ENCODE measurements around the gene PRR29. TPM values are rescaled to one million over a fixed set of nuclear protein-coding genes. Genes with fewer than 3 reads are reported as not detected.

The PRR29 gene
- polyA plus RNA-seq, 1 donor from 2014 or later, result 2.8 TPM

GRCh38 chr17:63949576-63950250 is 48.4 kb upstream of the PRR29 start:
- Histone ChIP-seq H3K79me2 (replicated peaks; ENCODE audit: insufficient read depth, low read length) (no peaks in the 10 kb centered on the region), H4K20me1 (ENCODE audit: insufficient read depth) (no peaks in the 10 kb centered on the region), H3K36me3 (ENCODE audit: insufficient read depth, low read length) (no peaks in the 10 kb centered on the region), H3K9ac (ENCODE audit: low read length) (no peak overlapping the region), H3F3A (ENCODE audit: insufficient read depth, low read length, poor library complexity, severe bottlenecking) (no peaks in the 10 kb centered on the region), H3K9me3 (ENCODE audit: low read length) (no peaks in the 10 kb centered on the region), H2AFZ (ENCODE audit: low read depth, low read length) (no peak overlapping the region), H3K27ac (ENCODE audit: low read length) (no peak overlapping the region), H3K27me3 (ENCODE audit: insufficient read depth, low read depth, low read length) (no peaks in the 10 kb centered on the region), H3K4me2 (ENCODE audit: low read length) (no peak overlapping the region), H3K9me2 (ENCODE audit: insufficient read depth, low read length) (no peaks in the 10 kb centered on the region), H3K4me3 (ENCODE audit: low read length) (no peak overlapping the region)
- TF ChIP-seq CTCF (IDR thresholded peaks at IDR 0.05; ENCODE audit: poor library complexity, severe bottlenecking), result no peak
- TF ChIP-seq MXI1 (conservative IDR thresholded peaks at IDR 0.05; ENCODE audit: poor library complexity, severe bottlenecking), result no peak
- no peak for TF ChIP-seq POLR2AphosphoS5 (IDR thresholded peaks at IDR 0.05)
- no peak for TF ChIP-seq REST (IDR thresholded peaks at IDR 0.05; ENCODE audit: borderline replicate concordance)

DNA sequence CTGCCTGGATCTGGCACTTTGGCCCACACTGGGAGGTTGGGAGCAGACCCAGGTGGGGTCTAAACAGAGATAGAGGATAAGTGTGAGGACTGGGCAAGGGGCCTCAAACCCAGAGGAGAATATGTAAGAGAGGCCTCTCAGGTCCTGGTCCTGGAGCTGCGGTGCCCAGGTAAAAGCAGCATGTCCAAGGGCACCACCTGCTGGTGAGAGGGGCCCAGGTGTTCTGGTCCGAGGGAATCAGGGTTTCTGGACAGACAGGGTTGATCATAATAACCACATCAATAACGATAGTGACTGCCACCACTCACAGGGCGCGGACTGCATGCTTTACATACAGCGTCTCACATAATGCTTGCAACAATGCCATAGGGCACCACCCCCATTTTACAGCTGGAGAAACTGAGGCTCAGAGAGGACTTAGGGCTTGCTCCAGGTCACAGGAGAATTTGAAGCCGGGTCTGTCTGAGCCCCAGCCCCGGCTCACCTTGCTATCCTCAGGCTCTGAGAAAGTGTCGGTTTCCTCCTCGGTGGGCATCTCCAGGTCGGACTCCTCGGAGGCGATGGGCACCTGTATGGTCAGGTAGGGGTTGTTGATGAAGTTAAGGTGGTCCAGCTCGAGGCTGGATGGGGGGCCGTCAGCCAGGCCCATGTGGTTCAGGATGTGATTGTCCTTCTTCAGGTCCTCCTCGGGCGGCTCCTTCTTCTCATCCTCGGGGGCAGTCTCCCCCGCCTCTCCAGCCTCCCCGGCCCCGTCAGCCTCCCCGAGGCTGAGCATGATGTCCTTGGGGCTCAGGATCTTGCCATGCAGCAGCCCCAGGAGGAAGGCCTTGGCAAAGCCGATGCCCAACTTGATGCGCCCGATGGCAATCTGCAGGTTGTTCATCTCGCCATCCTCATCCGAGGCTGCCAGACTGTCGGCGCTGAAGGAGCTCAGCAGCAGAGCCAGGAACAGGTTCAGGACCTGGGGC is 46.9 kb upstream of the PRR29 start:
- H3K27ac ChIP-seq (ENCODE audit: low read length), result no peak overlapping the region
- no peaks in the 10 kb centered on the region for H3F3A ChIP-seq (ENCODE audit: insufficient read depth, low read length, poor library complexity, severe bottlenecking)
- H3K4me2 ChIP-seq (ENCODE audit: low read length), result no peak overlapping the region
- H3K4me3 ChIP-seq (ENCODE audit: low read length), result no peak overlapping the region
- no peaks in the 10 kb centered on the region for H3K36me3 ChIP-seq (ENCODE audit: insufficient read depth, low read length)
- H3K9ac ChIP-seq (ENCODE audit: low read length), result no peak overlapping the region
- no peaks in the 10 kb centered on the region for H4K20me1 ChIP-seq (ENCODE audit: insufficient read depth)
- H3K79me2 ChIP-seq (replicated peaks; ENCODE audit: insufficient read depth, low read length), result no peaks in the 10 kb centered on the region
- TF ChIP-seq CTCF (IDR thresholded peaks at IDR 0.05; ENCODE audit: poor library complexity, severe bottlenecking) (no peak), EP300 (conservative IDR thresholded peaks at IDR 0.05; ENCODE audit: poor library complexity, severe bottlenecking) (no peak), TAF1 (IDR thresholded peaks at IDR 0.05; ENCODE audit: low read depth) (no peak), REST (IDR thresholded peaks at IDR 0.05; ENCODE audit: borderline replicate concordance) (no peak)
- no peaks in the 10 kb centered on the region for H3K9me3 ChIP-seq (ENCODE audit: low read length)
- no peaks in the 10 kb centered on the region for H3K9me2 ChIP-seq (ENCODE audit: insufficient read depth, low read length)
- H2AFZ ChIP-seq (ENCODE audit: low read depth, low read length), result no peak overlapping the region
- H3K27me3 ChIP-seq (ENCODE audit: insufficient read depth, low read depth, low read length), result no peaks in the 10 kb centered on the region
